ENCODE results near the gene FGL2.

DNA sequence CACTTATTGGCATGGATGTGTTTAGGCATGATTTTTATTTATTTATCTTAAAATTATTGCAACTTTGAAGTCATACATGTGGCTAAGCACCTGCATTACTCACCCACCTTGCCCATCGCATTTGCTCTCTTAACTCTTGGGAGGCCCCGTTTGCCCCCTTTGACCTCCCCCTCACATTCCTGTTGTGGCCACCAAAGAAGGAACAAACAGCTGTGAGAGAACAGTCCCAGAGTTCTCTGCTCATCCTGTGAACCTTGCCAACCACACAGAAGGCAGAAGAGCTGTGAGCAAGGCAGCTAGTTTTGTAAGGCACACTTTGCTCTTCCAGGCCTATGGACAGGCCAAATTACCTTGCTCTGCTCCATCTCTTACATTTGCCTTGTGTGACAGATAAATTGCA lies 23.6 kb upstream of the FGL2 start:
- TF ChIP-seq, protein P1, sequence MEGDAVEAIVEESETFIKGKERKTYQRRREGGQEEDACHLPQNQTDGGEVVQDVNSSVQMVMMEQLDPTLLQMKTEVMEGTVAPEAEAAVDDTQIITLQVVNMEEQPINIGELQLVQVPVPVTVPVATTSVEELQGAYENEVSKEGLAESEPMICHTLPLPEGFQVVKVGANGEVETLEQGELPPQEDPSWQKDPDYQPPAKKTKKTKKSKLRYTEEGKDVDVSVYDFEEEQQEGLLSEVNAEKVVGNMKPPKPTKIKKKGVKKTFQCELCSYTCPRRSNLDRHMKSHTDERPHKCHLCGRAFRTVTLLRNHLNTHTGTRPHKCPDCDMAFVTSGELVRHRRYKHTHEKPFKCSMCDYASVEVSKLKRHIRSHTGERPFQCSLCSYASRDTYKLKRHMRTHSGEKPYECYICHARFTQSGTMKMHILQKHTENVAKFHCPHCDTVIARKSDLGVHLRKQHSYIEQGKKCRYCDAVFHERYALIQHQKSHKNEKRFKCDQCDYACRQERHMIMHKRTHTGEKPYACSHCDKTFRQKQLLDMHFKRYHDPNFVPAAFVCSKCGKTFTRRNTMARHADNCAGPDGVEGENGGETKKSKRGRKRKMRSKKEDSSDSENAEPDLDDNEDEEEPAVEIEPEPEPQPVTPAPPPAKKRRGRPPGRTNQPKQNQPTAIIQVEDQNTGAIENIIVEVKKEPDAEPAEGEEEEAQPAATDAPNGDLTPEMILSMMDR (IDR thresholded peaks at IDR 0.05 in 8 of 11, conservative IDR thresholded peaks at IDR 0.05 in 3 of 11) = no peak
- TF ChIP-seq POLR2AphosphoS5 (IDR thresholded peaks at IDR 0.05) = no peak

Measured in spleen (tissue), 7 donors.